Stimulated activated CD4-positive, alpha-beta T cell treated with anti-CD3 and anti-CD28 coated beads, Interleukin-4, amount 100 ng/mL, for 48 hours (primary cell): ENCODE results near the gene SMIM7.
"Not testable (repeated sequence)": the region's sequence is repeated elsewhere in the genome, so short reads cannot be mapped to it uniquely, and the experiment has no call there.

Experiments used
- DNase-seq, 2 donors: peaks; one replicate each; pipeline ENCODE4 v3.0.0-alpha.2; 2020; ENCODE audit warnings: low read depth in 2 of 2

SMIM7 gene

DNA sequence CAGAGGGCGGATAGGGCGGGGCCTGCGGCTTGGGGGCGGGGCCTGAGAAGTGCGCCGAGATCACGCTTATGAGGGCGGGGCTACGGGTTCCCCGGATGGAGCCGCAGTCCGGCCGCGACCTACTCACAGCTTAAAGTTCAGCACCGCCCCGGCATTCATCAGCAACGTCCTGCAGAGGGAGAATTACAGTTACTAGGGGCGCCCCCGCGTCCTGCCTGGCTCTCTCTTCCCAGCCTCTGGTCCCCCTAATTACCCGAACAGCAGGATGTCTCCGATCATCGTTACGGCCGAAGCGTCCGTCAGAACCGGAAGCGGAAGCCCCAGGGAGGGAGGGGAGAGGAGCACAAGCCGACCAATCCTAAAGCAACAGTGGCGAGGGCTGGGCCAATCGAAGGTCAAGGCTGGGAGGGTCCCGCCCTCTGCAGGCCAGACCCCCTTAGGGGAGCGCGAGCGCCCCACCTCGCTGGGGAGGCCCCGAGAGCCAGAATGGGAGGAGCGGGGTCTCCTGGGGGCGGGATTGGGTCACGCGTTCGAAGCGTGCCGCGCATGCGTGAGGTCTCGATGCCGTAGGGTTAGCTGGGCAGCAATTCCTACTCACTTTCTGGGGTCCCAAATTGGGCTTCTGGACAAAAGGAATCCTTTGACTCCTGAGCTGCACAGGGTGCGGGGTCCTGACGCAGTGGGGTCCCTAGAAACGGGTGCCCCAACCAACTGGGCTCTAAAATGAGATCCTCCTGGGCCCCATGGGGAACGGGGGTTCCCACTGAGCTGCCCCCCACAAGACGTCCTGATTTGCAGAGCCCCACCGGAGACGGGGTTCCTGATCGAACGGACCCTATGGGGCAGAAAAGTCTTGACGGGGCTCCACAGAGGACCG is at the start of gene SMIM7:
Gene SMIM7 (minus strand): TSS at position 313 of the 877 bp plus-strand sequence. CDS start 34 bp downstream, at position 279.
- DNase-seq, result peak; percentile 94 to 98

DNA sequence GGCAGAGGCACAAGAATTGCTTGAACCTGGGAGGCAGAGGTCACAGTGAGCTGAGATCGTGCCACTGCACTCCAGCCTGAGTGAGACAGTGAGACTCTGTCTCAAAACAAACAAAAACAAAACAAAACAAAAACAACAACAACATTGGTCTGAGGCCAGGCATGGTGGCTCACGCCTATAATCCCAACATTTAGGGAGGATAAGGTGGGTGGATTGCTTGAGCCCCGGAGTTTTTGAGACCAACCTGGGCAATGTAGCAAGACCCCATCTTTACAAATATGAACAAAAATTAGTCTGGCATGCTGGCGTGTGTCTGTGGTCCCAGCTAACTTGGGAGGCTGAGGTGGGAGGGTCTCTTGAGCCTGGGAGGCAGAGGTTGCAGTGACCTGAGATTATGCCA is 43.7 kb upstream of the SMIM7 start:
- no peak for DNase-seq

DNA sequence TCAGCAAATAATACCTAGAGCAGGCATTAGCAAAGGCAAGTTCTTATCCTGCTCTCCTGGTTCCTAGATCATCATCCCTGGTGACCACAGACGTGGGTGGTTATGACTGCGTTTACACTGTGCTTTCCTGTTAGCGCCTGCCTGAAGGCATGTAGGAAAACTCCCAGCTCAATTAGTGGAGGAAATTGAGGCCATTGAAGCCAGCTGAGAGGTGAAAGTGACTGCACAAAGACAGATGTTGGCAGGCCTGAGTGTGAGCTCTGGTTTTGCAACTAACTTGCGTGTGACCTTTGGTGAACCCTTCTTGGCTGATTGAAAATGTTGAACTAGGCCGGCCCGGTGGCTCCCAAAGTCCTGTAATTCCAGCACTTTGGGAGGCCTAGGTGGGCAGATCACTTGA is 42.2 kb upstream of the SMIM7 start:
- no peak for DNase-seq

DNA sequence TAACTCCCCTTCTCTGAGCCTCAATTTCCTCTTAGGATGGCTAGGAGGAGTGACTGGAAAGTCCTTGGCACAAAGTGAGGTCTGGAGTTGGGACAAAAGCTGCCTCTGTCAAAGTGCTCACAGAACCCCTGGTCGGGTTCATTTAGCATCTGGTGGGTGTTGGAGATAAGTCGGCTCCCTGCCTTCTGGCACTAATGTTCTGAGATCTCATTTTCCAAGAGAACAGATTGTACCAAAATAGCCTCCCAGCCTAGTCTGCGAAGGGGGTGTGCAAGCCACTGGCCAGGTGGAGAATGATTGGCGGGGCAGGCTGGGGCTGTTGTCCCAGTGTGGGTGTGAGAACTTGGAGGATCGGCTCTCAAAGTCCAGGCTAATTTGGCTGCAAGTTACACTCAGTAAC is 39.0 kb upstream of the SMIM7 start:
- DNase-seq, result no peak

DNA sequence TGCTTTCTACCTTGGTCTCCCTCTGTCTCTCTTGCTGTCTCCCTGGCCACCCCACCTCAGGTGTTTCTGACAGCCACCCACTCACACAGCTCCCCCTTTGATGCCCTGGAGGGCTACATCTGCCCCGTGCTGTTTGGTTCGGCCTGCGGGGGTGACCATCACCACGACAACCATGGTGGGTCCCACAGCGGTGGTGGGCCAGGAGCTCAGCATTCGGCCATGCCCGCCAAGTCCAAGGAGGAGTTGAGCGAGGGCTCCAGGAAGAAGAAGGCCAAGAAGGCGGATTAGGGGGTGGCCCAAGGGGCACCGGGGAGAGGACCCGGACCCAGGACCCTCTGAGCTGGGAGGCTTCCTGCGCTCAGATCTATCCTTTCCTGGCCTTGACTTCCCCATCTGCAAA is 28.1 kb upstream of the SMIM7 start:
- DNase-seq, result no peak

DNA sequence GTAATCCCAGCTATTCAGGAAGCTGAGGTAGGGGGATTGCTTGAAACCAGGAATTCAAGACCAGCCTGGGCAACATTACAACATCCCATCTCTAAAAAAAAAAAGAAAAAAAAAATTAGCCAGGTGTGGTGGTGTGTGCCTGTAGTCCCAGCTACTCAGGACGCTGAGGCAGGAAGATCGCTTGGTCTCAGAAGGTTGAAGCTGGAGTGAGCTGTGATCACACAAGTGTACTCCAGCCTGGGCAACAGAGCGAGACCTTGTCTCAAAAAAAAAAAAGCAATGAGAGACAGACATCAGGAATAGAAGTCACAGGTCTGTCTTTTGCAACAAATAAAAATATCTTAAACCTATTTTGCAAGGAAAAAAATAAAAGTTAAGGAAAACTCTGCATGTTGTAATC is 24.3 kb upstream of the SMIM7 start:
- DNase-seq, result no peak

DNA sequence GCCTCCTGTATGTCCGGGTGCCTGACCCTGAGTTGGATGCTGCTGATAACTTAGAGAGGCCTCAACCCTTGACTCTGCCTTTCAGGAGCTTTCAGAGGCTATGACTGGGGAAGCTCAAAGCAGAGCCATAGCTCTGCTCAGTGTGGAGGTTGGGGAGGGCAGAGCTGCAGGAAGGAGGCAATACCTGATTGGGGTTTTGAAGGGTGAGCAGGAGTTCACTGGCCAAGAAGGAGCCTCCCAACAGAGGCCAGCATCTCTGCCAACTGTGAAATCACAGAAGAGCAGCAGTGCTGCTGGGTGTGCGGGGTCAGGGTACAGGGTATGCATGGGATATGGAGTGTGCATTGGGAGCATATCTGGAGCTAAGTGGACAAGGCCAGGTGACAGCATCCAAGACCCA is 22.6 kb upstream of the SMIM7 start:
- DNase-seq, result no peak

DNA sequence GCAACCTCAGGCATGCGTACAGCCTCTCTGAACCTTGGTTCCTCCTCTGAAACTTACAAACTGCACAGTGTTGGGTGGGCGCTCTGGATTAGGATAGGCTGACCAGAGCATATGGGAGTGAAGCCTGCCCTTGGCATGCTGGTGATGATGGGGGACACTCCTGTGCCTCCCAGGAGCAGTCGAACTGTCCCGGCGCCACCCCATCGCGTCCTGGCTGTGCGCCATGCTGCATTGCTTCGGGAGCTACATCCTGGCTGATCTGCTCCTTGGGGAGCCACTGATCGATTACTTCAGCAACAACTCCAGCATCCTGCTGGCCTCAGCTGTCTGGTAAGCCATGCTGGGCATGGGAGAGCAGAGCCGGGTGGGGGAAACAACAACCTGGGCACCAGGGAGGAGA is 19.9 kb upstream of the SMIM7 start:
- DNase-seq, result no peak

DNA sequence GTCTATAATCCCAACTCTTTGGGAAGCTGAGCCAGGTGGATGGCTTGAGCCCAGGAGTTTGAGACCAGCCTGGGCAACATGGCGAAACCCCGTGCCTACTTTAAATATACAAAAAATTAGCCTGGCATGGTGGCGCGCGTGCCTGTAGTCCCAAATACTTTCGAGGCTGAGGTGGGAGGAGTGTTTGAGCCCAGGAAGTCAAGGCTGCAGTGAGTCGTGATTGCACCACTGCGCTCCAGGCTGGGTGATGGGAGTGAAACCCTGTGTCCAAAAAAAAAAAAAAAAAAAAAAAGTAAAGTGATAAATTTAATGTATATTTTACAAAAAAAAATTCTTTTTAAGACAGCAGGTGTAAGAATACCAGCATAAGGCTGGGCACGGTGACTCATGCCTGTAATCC is 18.6 kb upstream of the SMIM7 start:
- DNase-seq, result no peak

DNA sequence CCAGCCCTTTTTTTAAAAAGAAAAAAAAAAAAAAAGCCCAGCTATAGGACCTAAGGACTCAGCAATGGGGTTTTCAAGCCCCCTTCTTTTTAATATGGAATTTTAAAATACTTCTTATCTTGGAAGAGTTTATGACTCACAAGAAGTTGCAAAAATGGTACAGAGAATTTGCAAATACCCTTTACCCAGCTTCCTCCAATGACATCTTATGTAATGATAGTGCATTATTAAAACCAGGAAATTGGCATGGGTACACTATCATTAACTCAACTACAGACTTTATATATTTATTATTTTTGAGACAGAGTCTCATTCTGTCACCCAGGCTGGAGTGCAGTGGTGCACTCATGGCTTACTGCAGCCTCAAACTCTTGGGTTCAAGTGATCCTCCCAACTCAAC is 17.1 kb upstream of the SMIM7 start:
- DNase-seq, result no peak

DNA sequence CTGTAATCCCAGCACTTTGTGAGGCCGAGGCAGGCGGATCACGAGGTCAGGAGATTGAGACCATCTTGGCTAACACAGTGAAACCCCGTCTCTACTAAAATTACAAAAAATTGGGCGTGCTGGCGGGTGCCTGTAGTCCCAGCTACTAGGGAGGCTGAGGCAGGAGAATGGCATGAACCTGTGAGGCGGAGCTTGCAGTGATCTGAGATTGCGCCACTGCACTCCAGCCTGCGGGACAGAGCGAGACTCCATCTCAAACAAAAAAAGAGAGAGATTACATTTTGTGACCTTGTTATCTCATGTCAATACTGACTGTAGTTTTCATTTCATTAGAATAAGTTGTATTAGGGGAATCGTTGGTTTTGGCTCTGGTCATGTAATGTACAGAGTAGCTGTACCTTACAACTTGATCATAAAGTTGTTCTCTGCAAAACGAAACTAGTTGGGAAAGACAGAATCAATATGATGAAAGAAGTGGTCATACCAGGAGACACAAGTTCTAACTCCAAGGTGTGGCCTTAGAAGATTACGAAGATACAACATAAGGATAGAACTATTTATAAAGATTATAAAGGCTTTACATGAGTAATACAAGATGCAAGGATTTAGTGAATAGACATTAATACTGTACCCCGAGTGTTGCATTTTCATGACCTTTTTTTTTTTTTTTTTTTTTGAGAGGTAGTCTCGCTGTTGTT is 16.3 kb upstream of the SMIM7 start:
- DNase-seq, result no peak

DNA sequence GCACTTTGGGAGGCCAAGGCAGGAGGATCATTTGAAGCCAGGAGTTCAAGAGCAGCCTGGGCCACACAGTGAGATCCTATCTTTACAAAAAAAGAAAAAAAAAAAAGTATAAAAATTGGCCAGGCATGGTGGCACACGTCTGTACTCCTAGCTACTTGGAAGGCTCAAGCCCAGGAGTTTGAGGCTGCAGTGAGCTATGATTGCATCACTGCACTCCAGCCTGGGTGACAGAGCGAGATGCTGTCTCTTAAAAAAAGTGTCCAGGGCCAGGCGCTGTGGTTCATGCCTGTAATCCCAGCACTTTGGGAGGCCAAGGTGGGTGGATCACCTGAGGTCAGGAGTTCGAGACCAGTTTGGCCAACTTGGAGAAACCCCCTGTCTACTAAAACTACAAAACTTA is 13.9 kb upstream of the SMIM7 start:
- DNase-seq, result not testable (repeated sequence)

DNA sequence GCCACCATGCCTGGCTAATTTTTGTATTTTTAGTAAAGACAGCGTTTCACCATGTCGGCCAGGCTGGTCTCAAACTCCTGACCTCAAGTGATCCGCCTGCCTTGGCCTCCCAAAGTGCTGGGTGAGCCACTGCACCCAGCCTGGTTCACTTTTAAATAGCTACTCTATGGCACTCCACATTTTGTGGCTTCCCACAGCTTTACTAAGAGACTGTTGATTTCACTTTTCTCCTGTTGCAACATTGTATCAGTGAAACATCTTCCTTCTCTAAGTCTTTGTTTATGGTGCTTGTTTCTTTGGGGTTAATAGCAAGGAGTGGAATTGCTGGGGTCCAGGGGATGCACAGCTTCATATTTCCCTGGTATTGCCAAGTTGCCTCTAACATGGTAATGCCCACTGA is 13.3 kb upstream of the SMIM7 start:
- DNase-seq, result no peak

DNA sequence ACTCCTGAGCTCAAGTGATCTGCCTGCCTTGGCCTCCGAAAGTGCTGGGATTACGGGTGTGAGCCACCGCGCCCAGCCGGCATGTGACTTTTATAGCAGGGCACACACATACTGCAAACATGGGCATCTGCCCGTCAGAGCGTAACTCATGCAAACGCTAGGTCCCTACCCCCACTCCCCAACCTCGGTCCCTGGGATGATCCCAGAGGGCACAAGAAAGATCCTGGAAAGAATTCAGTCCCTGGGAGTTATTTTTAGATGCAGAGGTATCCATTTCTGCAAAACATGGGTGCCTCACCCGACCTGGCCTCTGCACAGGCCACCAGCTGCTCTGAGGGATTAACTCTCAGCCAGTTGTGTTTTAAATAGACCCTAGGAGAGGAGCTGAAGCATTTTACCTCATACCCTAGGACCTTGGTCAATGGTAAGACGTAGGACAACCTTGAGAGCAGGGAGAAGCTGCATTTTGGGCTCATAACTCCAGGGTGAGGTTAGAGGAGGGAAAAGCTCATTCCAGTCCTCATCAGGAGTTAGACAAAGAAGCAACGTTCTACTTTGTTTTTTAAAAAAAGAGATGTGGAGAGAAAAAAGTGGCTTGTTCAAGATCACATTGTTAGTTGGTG is 11.8 kb upstream of the SMIM7 start:
- DNase-seq, result no peak

DNA sequence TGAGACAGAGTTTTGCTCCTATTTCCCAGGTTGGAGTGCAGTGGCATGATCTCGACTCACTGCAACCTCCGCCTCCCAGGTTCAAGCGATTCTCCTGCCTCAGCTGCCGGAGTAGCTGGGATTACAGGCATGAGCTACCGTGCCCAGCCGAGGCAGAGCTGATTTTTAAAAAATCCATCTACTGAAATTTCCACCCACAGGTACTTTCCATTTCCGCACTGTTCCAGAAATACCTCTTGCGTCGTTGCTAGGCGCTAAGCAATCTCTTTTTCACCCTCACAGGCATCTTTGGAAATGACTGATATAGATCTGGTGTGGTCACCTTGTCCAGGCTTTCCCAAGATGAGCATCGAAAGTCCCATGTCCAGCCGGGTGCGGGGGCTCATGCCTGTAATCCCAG is 10.3 kb upstream of the SMIM7 start:
- DNase-seq, result no peak

DNA sequence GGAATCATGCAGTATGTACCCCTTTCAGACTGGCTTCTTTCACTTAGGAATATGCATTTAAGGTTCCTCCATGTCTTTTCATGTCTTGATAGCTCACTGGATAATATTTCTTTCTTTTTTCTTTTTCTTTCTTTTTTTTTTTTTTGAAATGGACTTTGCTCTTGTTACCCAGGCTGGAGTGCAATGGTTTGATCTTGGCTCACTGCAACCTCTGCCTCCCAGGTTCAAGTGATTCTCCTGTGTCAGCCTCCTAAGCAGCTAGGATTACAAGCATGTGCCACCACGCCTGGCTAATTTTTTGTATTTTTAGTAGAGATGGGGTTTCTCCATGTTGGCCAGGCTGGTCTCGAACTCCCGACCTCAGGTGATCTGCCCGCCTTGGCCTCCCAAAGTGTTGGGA is 8.8 kb upstream of the SMIM7 start:
- not testable (repeated sequence) for DNase-seq

DNA sequence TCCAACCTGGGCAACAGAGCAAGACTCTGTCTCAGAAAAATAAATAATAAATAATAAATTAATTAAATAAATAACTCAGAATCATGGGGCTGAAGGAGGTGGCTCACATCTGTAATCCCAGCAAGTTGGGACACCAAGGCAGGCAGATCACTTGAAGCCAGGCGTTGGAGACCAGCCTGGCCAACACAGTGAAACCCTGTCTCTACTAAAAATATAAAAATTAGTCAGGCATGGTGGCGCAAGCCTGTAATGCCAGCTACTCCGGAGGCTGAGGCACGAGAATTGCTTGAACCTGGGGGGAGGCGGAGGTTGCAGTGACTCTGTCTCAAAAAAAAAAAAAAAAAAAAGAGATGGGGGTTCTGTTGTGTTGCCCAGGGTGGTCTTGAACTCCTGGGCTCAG is 8.2 kb upstream of the SMIM7 start:
- no peak for DNase-seq

DNA sequence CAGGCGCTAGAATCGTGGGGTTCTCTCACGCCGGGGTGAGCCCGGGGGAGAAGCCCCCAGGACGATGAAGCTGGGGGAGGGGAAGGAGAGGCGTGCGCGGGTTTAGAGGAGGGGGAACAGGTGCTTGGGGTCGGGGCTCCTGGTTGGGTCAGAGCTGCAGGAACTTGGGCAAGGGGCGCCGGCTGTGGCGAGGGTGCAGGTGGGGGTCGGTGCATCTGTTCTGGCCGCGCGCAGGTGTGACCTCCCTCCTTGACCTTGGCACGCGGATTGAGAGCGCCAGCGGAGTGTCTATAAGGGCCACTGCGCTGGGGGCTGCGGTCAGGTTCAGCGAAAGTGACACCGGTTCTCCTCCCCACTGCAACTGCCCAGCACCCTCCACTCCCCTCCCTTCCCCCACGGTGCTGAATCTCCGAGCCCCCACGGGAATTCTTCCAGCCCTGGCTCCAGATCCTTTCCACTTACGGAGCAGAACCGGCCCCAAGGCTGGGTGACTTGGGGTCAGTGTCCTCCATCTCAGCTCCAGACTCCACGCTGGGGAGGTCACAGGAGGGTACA is 1.6 kb upstream of the SMIM7 start:
- DNase-seq, result no peak

DNA sequence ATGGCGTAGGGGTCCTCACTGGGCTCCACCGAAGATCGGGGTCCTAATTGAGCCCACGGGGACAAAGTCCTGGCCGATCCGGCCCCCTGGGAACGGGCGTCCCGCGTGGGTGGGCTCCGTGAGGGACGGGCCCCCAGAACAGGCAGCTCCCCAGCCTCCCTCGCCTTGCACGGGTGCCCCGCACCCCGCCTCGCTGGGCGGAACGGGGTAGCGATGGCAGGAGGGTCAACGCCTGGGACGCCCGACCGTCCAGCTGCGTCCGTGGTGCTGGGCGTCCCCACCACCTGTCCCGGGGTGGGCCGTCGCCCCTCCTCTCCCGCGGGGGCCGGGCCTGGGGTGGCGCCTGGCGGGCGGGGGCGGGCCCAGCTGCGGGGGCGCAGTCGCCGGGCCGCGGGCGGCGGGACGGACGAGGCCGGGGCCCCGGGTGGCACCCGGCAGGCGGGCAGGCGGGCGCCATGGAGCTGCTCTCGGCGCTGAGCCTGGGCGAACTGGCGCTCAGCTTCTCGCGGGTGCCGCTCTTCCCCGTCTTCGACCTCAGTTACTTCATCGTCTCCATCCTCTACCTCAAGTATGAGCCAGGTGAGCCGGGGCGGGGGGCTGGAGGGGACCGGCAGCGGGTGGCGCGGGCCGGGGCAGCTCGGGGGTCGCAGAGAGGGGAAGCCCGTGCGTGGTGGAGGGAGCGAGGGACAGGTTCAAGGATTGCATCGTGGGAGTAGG is 977 bp upstream of the SMIM7 start, which contains the start of gene TMEM38A:
Gene TMEM38A (plus strand): TSS at position 377 of the 717 bp plus-strand sequence. CDS start 79 bp downstream, at position 456.
- peak; percentile 4 to 21 for DNase-seq

DNA sequence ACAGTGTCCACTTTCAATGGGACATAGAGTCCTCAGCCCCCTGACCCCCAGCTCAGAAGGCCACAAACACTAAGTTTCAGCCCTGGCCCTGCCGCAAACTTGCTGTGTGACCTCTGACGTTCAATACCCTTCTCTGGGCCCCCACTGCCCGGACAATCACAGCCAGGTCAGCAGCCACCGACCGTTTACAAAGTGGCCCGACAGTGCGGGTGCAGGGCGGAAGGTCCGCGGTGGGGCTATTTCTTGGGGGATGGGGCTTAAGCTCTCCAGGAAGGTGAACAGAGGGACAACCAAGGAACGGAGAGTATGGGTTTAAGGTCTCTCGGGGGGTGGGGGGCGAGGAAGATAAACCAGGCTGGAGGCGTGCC is 496 bp downstream of the SMIM7 start:
- DNase-seq, result no peak

DNA sequence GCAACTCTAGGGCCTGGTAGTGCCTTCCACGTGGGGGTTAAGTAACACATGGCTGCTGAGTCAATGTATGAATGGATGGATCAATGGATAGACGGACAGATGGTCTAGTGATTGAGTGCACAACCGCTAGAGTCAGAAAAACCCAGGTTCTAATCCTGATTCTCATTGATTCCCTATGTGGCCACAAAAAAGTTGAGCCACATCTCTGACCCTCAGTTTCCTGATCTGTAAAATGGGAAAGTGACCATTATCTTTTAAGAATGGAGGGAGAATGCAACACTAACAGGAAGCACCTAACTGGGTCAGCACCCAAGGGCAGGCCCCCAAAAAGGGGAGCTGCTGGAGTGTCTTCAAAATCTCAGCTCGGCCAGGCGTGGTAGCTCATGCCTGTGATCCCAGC is 2.6 kb downstream of the SMIM7 start:
- no peak for DNase-seq

DNA sequence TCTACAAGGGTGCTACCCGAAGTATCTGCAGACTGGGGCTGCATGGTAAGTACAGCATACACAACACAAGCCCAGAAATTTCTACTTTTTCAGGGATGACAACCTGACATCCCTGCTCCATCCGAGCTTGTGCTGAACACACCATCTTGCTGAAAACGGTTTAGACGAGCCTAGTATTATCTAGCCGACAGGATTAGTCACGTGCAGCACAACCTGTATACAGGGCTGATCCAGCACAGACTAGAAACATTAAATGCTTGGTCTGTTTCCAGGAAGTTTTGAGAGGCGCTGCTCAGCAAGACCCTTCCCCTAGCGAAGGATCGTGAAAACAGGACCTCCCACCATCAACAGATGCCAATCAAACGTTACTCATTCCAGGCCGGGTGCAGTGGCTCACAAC is 4.2 kb downstream of the SMIM7 start:
- no peak for DNase-seq
